Hematopoietic multipotent progenitor cell treated with erythropoietin and hydrocortisone succinate and interleukin-3 and kit ligand, for 6 days (in vitro differentiated cells): Measurements from ENCODE around the gene LHFPL5.

ENCODE experiments used
- DNase-seq: peaks from one replicate; pipeline ENCODE4 v3.0.0-alpha.2; 2015

The LHFPL5 gene

GRCh38 chr6:35804996-35805736 is at the start of gene LHFPL5:
Gene LHFPL5, plus strand, starts transcription at chr6:35805352. Its CDS starts 319 bp downstream, at chr6:35805671.
- DNase-seq: peak; percentile 68

- DNase-seq: peak; percentile 75
These were observed 47.6 kb upstream of the LHFPL5 start for GRCh38 chr6:35757456-35758123.

- no peak for DNase-seq
These were observed 45.7 kb upstream of the LHFPL5 start for GRCh38 chr6:35759426-35759825.

GRCh38 chr6:35765739-35766138 is 39.4 kb upstream of the LHFPL5 start:
- no peak for DNase-seq

GRCh38 chr6:35769211-35769610 is 35.9 kb upstream of the LHFPL5 start:
- no peak for DNase-seq

- no peak for DNase-seq
These were observed 33.9 kb upstream of the LHFPL5 start for GRCh38 chr6:35771343-35771627.

- no peak for DNase-seq
These were observed 30.9 kb upstream of the LHFPL5 start for GRCh38 chr6:35774116-35774794.

- no peak for DNase-seq
These were observed 30.1 kb upstream of the LHFPL5 start for GRCh38 chr6:35775031-35775430.

GRCh38 chr6:35776364-35777215 is 28.6 kb upstream of the LHFPL5 start, which contains the start of gene CLPSL2:
Gene CLPSL2, plus strand, starts transcription at chr6:35776598. Its CDS starts 21 bp downstream, at chr6:35776619.
- peak; percentile 20 for DNase-seq

- no peak for DNase-seq
These were observed 27.6 kb upstream of the LHFPL5 start for GRCh38 chr6:35777356-35778102.

GRCh38 chr6:35778437-35778836 is 26.7 kb upstream of the LHFPL5 start:
- no peak for DNase-seq

GRCh38 chr6:35780719-35781118 is 24.4 kb upstream of the LHFPL5 start, which contains the start of gene CLPSL1:
Gene CLPSL1, plus strand, starts transcription at chr6:35781019. Its CDS starts 92 bp downstream, at chr6:35781111.
- DNase-seq: no peak

GRCh38 chr6:35781290-35781689 is 23.9 kb upstream of the LHFPL5 start:
- no peak for DNase-seq

GRCh38 chr6:35782424-35782823 is 22.7 kb upstream of the LHFPL5 start:
- DNase-seq: no peak

GRCh38 chr6:35784200-35784599 is 21.0 kb upstream of the LHFPL5 start:
- DNase-seq: no peak

- DNase-seq: no peak
These were observed 18.9 kb upstream of the LHFPL5 start for GRCh38 chr6:35786272-35786671.

GRCh38 chr6:35786810-35787209 is 18.3 kb upstream of the LHFPL5 start:
- DNase-seq: no peak

GRCh38 chr6:35787266-35788218 is 17.6 kb upstream of the LHFPL5 start:
- DNase-seq: no peak

GRCh38 chr6:35788423-35788982 is 16.6 kb upstream of the LHFPL5 start:
- DNase-seq: no peak

- no peak for DNase-seq
These were observed 14.5 kb upstream of the LHFPL5 start for GRCh38 chr6:35790683-35791082.
